Activated CD4-positive, CD25-positive, alpha-beta regulatory T cell treated with anti-CD3 and anti-CD28 coated beads, Interleukin-2, amount 50 U/mL, for 24 hours (primary cell): ENCODE results near the gene NPAS4.
A peak's percentile ranks its signal among the peaks of the same experiment; 100 is the strongest.
"Not testable (repeated sequence)": the region's sequence is repeated elsewhere in the genome, so short reads cannot be mapped to it uniquely, and the experiment has no call there.

Source experiments
- ATAC-seq, 2 donors: fragments of 150-1000 bp; cut with Tn5 transposase; one replicate each; pipeline ENCODE4 v1.10.0; 2021; ENCODE audit warnings: mild to moderate bottlenecking in 1 of 2, moderate library complexity in 1 of 2

Gene NPAS4

DNA sequence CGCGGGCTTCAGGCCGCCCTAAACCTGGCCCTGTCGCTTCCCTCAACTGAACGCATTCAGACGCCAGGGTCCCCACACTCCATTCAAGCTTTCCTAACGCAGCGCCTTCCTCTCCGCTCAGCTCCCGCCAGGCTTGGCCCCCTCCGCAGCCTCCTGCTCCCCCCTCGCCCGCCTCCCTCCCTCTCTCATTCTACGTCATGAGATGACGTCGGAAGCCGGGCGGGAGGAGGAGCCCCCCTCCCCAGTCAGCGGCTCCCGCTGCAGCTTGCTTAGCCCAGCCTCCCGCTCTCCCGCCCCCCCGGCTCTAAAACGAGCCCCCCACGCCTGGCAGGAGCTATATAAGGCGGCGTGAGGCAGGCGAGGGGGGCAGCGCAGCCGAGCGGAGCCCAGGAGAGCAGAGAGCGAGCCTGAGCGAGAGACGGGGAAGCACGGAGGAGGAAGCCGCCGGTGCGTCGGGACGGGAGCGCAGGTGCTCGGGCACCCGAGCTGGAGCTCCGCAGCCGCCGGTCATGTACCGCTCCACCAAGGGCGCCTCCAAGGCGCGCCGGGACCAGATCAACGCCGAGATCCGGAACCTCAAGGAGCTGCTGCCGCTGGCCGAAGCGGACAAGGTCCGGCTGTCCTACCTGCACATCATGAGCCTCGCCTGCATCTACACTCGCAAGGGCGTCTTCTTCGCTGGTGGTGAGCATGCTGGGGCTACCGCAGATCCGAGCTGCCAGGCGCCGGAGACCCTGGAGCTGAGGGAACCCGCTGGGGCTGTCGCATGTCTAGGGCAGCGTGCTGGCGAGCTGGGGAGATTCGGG, at the start of gene NPAS4:
Gene NPAS4, plus strand, starts transcription at position 365 of the 806 bp plus-strand sequence. Its CDS starts 145 bp downstream, at position 510.
- ATAC-seq = no peak

DNA sequence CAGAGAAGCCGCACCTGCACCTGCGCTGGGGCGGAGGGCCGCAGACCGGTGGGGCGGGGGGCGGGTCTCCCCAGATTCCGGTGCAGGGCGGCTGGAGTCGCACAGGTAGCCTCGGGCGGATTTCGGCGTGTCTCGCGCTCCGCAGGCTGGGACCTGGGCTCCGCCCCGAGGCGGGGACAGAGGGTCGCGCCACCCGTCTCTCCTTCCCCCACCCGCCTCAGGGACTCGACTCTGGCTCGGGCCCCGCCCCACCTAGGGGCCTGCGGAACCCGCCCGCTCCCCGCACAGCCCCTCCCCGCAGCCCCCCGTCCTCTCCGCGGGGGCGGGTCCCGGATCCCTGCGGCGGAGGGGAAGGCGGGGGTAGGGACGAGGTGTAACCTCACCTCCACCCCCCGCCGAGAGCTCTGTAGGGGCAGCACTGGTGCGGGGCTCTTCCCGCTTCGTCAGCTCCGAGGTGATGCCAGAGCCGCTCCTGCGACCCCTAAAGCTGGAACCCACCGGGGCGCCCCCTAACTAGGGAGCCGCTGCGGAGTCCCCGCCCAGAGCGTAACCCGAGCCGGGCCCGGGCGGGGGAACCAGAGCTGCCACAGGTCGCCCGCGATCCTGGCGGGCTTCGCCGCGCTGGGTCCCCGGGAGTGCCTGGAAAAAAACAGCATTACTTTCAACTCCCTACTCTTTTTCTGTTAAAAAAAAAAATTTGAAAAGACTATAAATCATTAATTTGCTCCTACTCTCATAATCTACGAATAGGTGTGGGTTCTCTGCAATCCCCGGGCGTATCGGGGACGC, 49.0 kb upstream of the NPAS4 start, which contains the start of gene SLC29A2:
Gene SLC29A2, minus strand, starts transcription at position 134 of the 789 bp plus-strand sequence. CDS start 169 bp downstream, outside the sequence.
- ATAC-seq = peak; percentile 82 to 84

DNA sequence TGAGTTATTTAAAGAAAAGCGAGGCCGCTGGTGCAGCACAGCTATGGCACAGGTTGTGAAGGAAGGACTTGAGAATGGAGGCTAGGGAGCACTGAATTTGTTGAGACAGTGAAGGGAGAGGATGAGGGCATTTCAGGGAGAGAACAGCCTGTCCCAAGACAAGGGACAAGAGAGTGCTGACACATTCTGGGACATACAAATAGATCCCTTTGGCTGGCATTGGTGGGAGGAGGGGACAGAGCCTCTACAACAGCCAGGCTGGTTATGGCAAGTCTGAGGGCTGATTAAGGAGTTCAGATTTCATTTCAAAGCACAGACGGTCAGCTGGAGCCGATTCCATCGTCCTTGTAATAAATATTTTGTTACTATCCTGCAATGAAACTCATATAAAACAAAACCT, 47.6 kb upstream of the NPAS4 start:
- no peak for ATAC-seq

DNA sequence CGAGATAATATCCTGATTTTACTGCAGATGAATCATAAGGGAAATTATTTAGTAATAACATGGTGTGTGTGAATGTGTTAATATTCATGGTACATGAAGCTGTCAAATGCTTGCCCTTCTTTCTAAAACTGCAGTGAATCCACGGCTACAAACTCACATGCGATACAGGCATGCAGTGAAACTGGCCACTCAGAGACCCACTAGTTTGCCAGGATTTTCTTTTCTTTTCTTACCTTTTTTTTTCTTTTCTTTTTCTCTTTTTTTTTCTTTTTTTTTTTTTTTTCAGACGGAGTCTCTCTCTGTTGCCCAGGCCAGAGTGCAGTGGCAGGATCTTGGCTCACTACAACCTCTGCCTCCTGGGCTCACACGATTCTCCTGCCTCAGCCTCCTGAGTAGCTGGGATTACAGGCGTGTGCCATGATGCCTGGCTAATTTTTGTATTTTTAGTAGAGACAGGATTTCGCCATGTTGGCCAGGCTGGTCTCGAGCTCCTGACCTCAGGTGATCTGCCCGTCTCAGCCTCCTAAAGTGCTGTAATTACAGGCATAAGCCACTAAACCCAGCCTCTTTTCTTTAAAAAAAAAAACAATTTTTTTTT, 47.0 kb upstream of the NPAS4 start:
- ATAC-seq = not testable (repeated sequence)

DNA sequence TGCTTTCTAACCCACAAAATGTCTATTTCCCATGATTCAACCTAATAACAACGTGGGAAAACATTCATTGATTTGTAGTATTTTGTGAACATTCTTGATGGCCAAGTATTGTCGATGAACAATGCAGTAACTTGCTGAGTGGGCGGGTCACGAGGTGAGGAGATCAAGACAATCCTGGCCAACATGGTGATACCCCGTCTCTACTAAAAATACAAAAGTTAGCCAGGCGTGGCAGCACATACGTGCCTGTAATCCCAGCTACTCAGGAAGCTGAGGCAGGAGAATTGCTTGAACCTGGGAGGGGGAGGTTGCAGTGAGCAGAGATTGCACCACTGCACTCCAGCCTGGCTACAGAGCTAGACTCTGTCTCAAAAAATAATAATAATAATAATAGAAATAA, 40.6 kb upstream of the NPAS4 start:
- not testable (repeated sequence) for ATAC-seq

DNA sequence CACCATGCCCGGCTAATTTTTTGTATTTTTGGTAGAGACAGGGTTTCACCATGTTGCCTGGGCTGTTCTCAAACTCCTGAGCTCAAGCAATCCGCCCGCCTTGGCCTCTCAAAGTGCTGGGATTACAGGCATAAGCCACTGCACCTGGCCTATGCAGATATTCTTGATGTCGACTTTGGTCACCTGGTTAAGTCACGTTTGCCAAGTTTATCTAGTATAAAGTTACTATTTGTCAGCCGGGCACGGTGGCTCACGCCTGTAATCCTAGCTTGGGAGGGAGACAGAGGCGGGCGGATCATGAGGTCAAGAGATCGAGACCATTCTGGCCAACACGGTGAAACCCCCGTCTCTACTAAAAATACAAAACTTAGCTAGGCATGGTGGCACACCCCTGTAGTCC, 36.5 kb upstream of the NPAS4 start:
- ATAC-seq = not testable (repeated sequence)

DNA sequence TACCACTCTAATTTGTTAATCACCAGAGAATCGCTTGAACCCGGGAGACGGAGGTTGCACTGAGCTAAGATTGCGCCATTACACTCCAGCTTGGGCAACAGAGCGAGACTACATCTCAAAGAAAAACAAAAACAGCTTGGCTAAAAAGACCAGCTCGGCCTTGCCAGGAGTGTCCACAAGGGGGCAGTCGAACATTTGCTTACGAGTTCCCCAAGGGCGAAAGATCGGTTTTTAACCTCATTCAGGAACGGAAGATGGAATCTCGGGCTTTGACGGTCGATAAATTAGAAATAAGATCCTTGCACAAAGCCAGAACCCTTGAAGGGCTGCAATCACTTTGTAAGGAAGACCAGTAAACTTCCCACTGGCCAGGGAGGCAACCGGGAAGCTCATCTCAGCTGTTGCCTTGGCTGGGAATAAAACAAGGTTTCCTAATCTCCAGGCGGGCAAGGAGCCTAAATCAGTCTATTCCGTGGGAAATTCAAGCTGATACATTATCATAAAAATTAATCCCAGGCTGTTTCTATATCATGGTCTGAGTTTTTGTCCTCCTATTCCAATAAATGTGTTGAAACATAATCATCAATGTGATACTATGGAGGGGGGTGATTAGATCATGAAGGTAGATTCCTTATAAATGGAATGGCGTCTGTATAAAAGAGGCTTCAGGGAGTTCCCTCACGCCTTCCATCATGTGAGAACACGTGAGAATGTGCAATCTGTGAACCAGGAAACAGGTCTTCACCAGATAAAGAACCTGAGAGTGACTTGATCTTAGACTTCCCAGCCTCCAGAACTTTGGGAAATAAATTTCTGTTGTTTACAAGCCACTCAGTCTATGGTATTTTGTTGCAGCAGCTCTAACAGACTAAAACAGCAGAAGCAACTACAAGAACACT, 34.4 kb upstream of the NPAS4 start:
- ATAC-seq = peak in 1 of 2 donors; percentile 56

DNA sequence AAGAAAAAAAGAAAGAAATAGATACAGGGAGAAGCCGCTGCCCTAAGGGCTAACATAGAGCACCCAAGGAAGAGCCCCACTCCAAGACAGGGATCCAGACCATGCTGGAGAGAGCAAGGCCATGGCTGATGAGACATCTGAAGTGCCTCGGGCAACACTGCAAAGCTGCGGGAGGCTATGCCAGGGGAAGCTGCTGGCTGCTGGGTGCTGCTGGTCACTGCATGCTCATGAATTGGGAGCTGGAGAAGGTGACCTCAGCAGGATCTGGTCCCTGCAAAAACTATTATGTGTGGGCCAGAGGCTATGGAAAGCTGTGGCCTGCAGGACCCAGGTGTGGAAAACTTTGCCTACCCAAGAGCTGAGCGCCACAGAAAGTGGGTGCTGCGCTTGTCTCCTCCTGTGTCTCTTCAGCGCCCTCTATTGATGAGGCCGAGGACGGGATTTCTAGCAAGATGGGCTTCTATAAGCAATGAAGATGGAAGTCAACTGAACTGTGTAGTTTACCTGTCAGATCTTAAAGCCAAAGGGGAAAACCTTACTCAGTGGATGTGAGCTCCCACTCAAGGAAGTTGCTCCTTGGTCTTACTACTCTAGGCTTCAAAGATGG, 32.0 kb upstream of the NPAS4 start:
- peak; percentile 33 to 46 for ATAC-seq

DNA sequence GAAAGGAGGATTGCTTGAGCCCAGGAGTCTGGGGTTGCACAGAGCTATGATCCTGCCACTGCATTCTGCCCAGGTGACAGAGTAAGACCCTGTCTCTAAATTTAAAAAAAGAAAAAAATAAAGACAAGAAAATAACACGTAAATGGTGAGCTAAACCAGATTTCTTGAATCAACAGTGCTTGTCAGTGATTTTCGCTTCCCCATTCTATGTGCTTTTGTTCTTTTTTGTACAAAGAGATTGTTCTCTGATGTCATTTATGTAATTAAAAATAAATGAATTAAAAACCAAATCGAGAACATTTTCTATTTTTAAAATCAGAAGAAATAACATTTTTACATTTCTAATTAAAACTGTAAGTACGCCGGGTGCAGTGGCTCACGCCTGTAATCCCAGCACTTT, 29.5 kb upstream of the NPAS4 start:
- ATAC-seq = no peak

DNA sequence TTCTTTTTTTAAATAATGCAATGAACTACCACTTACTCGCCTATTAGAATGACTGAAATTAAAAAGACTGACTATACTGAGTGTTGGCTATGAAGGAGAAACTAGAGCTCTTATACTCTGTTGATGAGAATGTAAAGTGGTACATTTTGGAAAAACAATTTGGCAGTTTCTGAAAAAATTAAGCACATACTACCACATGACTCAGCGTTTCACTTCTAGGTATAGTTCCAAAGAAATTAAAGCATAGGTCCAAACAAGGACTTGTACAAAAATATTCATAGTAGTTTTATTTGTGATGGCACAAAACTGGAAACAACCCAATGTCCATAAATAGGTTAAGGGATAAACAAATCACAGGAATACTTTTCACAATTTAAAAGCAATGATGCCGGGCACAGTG, 26.9 kb upstream of the NPAS4 start:
- no peak for ATAC-seq

DNA sequence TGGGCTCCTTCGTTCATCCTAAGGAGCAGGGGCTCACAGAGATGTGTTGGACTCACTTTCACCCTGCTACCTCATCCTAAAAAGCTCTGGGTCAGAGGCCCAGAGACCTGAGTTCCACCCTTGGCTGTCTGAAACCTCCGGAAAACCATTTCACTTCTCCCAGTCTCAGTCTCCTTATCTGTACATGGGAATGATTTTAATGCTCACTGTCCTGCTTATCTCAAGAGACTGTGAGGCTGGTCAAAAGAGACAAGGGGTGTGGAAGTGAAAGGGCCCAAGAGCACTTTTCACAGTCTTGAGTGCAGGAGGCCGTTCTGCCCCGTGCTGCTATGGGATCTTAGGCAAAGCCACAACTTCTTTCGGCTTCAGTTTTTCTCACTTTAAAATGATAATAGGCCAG, 13.2 kb upstream of the NPAS4 start:
- no peak for ATAC-seq

DNA sequence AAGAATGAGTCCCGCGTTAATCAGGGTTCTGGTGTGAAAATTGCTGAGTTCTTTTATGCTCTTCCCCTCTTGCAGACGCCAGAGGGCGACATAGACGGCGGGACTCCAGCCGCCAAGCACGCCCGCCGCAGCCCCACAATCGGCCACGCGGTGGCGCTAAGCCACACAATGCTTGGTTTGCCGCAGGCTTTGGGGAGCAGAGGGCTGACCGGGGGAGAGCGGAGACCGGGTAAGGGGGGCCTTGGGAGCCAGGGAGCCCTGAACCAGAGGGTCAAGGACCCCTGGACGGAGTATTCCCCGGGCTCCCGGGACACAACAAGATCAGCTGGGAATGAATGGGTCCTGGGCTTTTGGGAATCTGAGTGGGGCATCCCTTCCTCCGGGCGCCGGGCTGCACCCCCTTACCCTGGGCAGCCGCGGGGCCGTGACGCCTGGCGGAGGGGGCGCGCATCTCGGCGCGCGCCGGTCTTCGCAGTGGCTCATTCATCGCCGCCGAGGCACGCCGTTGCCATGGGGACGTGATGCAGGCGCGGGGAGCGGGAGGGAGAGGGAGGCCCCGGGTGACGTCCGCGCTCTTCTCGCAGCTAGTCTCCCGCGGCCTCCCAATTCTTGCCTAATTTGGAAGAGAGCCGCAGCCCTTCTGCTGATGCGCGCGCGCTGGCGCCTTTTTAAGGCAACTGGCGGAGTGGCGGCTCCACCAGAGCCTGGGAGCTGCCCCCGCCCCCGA, 12.2 kb upstream of the NPAS4 start:
- peak; percentile 87 to 88 for ATAC-seq

DNA sequence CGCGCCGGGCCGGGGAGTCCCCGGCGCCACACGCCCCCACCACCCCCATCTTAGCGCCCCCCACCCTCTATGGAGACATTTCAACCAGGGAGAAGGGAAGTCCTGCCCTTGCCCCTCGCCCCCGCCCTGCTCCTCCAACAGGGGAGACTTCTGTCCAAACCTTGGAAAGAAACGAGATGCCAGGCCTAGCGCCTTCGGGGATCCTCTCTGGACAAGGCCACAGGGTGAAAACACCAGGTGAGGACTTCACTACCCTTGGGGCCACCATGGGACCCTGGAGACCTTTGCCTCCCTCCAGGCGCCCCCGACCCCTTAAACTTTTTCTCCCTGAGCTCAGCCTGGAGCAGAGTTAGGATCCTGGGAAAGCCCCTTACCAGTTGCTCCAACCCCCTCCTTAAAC, 11.6 kb upstream of the NPAS4 start:
- no peak for ATAC-seq

DNA sequence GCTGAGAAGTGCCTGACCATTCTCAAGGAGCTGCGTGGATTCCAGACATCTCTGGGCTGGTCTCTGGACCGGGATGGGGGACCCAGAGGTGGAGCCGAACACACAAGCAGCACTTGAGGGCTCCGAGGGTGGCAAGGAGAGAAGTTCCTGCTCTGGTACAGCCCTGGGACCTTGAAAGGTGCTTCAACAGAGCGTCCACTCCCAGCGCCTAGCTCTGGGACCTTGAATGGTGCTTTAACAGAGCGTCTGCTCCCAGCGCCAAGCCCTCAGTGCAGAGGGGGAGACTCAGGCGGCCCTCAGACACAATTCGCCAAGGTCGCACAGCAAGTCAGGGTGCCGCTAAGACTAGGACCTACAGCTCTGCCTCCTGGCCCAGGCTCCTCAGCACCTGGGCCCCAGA, 10.6 kb upstream of the NPAS4 start:
- ATAC-seq = no peak

DNA sequence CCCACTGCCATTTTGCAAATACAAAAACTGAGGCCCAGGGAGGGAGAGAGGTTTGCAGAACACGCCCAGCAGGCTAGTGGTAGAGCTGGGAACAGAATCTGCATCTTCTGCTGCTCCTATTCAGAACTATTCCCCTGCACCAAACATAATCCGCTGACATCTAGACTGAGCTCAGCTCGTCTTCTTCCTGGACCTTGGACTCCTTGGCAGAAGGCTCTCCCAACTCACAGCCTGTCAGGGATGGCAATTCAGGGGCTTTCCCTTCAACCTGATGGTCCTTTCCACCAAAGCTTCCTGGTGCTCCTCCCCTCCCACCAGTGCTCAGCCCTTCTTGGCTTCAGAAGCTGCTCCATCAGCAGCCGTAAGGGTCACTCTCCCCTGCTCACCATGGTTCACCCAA, 9.5 kb upstream of the NPAS4 start:
- no peak for ATAC-seq

DNA sequence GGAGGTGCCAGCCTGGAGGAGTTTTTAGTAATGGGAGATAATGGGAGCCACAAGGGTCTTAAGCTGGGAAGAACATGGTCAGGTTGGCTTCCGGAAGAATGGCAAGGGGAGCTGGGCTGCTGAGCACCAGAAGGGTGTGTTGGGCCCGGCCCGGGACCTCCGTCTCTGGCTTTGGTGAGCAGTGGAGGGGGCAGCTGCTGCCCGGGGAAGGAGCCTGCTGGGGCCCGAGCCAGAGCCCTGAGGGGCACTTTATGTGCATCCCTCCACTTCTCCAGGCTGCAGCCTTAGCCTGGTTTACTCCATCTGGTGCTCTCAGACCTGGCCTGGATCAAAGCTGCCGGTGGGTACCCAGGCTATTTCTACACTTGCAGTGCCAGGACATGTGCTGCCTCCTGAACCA, 8.7 kb upstream of the NPAS4 start:
- no peak for ATAC-seq

DNA sequence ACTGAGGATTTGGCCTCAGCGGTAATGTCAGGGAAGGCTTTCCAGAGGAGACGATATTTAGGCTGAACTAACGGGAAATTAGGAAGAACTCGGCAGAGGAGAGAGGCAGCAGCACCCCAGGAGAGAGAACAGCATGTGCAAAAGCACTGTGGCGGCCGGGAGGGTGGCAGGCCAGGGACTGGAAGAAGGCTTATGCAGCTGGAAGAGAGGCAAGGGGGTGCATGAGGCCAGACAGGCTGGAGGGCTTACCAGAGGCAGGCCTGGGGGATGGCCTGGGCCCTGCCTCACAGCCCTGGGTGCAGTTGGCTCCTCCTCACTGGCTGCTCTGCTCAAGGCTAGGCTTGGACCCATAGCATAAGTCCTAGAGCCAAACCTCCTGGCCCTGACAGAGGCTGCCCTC, 7.7 kb upstream of the NPAS4 start:
- no peak for ATAC-seq

DNA sequence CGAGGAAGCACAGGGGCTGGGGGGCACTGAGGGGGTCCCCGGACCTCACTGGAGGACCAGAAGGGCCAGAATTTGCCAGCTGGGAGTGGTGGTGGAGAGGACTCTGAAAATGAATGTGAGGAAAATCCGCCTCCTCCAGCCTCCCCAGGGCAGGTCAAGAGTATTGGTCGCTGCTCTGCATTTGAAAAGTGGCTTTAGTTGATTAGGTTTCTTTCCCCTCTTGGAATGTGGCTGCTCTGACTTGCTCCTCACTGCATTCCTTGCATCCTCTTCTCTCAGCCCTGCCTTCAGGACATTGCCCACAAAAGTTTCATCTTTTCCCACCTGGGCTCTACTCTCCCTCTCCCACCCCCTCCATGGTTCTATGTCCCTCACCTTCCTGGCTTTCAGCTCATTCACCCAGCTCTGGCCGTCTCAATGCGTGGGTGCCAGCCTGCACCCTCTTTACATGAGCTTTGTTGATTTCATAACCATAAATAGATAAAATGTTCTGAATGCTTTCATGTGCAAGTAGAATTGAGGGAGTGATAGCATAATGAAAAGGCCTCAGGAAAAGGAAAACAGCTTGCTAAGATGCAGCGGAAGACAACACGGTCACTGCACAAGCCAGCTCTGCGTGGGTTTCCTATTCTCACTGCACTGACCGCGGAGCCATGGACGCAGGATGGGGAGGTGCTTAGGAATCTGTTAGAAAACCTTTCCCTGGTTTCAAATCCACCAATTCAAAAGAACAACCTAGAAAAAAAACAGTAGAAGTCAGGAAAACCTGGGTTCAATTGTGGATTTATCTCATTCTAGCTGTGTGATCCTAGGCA, 6.5 kb upstream of the NPAS4 start:
- ATAC-seq = no peak

DNA sequence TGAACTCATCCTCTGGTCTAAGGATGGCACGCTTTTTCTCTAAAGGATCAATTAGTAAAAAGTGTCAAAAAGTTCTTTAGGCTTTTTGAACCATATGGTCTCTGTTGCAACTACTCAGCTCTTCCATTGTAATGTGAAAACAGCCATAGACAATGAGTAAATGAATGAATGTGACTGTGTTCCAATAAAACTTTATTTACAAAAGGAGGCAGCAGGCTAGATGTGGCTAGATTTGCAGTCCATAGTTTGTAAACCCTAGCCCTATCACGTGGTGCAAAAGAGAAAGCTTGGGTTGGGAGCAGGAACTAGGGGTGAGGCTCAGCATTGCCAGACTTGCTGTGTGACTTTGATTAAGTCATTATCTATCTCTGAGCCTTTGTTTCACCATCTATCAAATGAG, 5.4 kb upstream of the NPAS4 start:
- ATAC-seq = no peak

DNA sequence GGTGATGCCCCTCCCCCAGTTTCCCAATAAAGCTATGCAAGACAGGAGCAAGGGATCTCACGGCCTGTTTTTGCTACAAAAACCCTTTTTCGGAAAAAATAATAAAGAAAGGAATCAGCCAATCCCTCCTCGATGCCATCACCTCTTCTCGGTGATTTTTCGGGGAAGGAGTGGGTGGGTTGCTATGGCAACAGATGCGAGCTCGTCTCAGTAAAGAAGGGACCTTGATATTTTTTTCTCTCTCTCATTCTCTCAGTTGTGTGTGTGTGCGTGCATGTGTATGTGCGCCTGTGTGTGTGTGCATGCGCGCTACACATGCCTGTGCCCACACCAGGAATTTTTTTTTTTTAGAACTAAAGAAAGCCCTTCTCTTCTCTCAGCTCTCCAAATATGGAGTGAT, 3.8 kb upstream of the NPAS4 start:
- ATAC-seq = no peak
